H1 (cell line): ENCODE measurements around the gene ABCA6. TPM values are rescaled to one million over a fixed set of nuclear protein-coding genes. Genes with fewer than 3 reads are reported as not detected.

Experiments
- CTCF ChIA-PET: fragments of 300-600 bp; sonication (Branson Sonifier 250); formaldehyde crosslinking; loops from one replicate; lab custom pipeline; 2021; ENCODE audit not compliant: partially characterized antibody; lab: Charles Lee
- POLR2A ChIA-PET: fragments of 300-600 bp; sonication (Branson Sonifier 250); formaldehyde crosslinking; loops from one replicate; lab custom pipeline; 2021; ENCODE audit warnings: inconsistent platforms; ENCODE audit not compliant: partially characterized antibody; lab: Charles Lee
- DNase-seq, 2 experiments: peaks; one replicate each; pipeline versions ENCODE4 v3.0.0 to v3.0.0-alpha.2; 2010 to 2022; ENCODE audit warnings: low spot score in 2 of 2, low read depth in 1 of 2, mixed read lengths in 1 of 2
- FAIRE-seq: peaks from 2 replicates; lab custom pipeline; 2011; peaks lifted over from hg19 to GRCh38; lab: Jason Lieb, UNC
- H2AFZ ChIP-seq: 2 replicates; pipeline ENCODE4 v1.8.1; 2012; ENCODE audit warnings: low read length, inconsistent platforms
- H2AK5ac ChIP-seq: 2 replicates; pipeline ENCODE4 v1.6.1; 2013; ENCODE audit warnings: low read depth, low read length
- H2BK120ac ChIP-seq: replicated peaks from 2 replicates; pipeline ENCODE3; 2013; ENCODE audit warnings: low read depth, low read length, inconsistent platforms
- H2BK12ac ChIP-seq: 2 replicates; pipeline ENCODE4 v1.6.1; 2013; ENCODE audit warnings: low read depth, low read length
- H2BK15ac ChIP-seq: 2 replicates; pipeline ENCODE4 v1.6.1; 2013; ENCODE audit warnings: low read length
- H2BK20ac ChIP-seq: 2 replicates; pipeline ENCODE4 v1.6.1; 2013; ENCODE audit warnings: low read length
- H2BK5ac ChIP-seq: 2 replicates; pipeline ENCODE4 v1.6.1; 2013; ENCODE audit warnings: low read depth, low read length
- H3K14ac ChIP-seq: 2 replicates; pipeline ENCODE4 v1.6.1; 2013; ENCODE audit warnings: inconsistent platforms; ENCODE audit not compliant: insufficient read length
- H3K18ac ChIP-seq: 2 replicates; pipeline ENCODE4 v1.6.1; 2013; ENCODE audit warnings: low read length; ENCODE audit errors: extremely low read depth
- H3K23ac ChIP-seq: 2 replicates; pipeline ENCODE4 v1.6.1; 2013; ENCODE audit warnings: inconsistent platforms; ENCODE audit not compliant: insufficient read length
- H3K23me2 ChIP-seq: 2 replicates; pipeline ENCODE4 v1.6.1; 2013; ENCODE audit warnings: low read depth, low read length
- H3K27ac ChIP-seq: 2 replicates; pipeline ENCODE4 v1.6.1; 2011; ENCODE audit warnings: low read depth, low read length, inconsistent platforms
- H3K27me3 ChIP-seq, 4 experiments: replicated peaks in 1 of 4; 1 replicate in 1 of 4; 2 replicates in 3 of 4; pipeline versions ENCODE4 v1.6.1 to v1.8.1; 2011 to 2013; ENCODE audit warnings: low read length in 3 of 4, mild to moderate bottlenecking in 3 of 4, inconsistent platforms in 2 of 4, mixed read lengths in 2 of 4, moderate library complexity in 1 of 4; ENCODE audit not compliant: control insufficient read depth in 3 of 4, insufficient read depth in 3 of 4; ENCODE audit errors: extremely low read depth in 1 of 4
- H3K36me3 ChIP-seq, 4 experiments: 2 replicates each; pipeline versions ENCODE4 v1.6.1 to v1.8.1; 2011 to 2013; ENCODE audit warnings: mild to moderate bottlenecking in 4 of 4, low read length in 3 of 4, moderate library complexity in 2 of 4, control low read depth in 1 of 4, inconsistent platforms in 1 of 4; ENCODE audit not compliant: insufficient read depth in 4 of 4, control insufficient read depth in 2 of 4
- H3K4ac ChIP-seq: replicated peaks from 2 replicates; pipeline ENCODE3; 2013; ENCODE audit warnings: low read length, low read depth, mixed read lengths, inconsistent platforms; ENCODE audit not compliant: insufficient read length
- H3K4me1 ChIP-seq, 4 experiments: replicated peaks in 1 of 4; 1 replicate in 1 of 4; 2 replicates in 3 of 4; pipeline versions ENCODE4 v1.6.1 to v1.8.1; 2011 to 2013; ENCODE audit warnings: low read length in 3 of 4, inconsistent platforms in 2 of 4, mixed read lengths in 1 of 4; ENCODE audit not compliant: insufficient read depth in 4 of 4, control insufficient read depth in 3 of 4
- H3K4me2 ChIP-seq, 2 experiments: 2 replicates each; pipeline versions ENCODE4 v1.6.1 to v1.8.1; 2011 to 2013; ENCODE audit warnings: low read depth in 2 of 2, low read length in 2 of 2, control low read depth in 1 of 2, inconsistent platforms in 1 of 2, mild to moderate bottlenecking in 1 of 2; ENCODE audit not compliant: insufficient read depth in 1 of 2
- H3K4me3 ChIP-seq, 4 experiments: fragments of 200-600, 300-600 bp in 1 of 4; sonication (generic), shearing (Covaris generic), sonication (Bioruptor Twin) in 1 of 4; 2 replicates each; pipeline versions ENCODE4 v1.5.1 to v1.8.1; 2011 to 2016; ENCODE audit warnings: low read length in 4 of 4, low read depth in 3 of 4, control low read depth in 2 of 4, inconsistent platforms in 2 of 4, mild to moderate bottlenecking in 2 of 4, mixed read lengths in 1 of 4, moderate library complexity in 1 of 4; ENCODE audit not compliant: insufficient read depth in 2 of 4; ENCODE audit errors: extremely low read depth in 1 of 4
- H3K56ac ChIP-seq: replicated peaks from 2 replicates; pipeline ENCODE3; 2013; ENCODE audit warnings: low read depth, mild to moderate bottlenecking, mixed read lengths, low read length, inconsistent platforms; ENCODE audit not compliant: insufficient read length
- H3K79me1 ChIP-seq: 2 replicates; pipeline ENCODE4 v1.6.1; 2013; ENCODE audit warnings: low read depth, low read length, control low read depth
- H3K79me2 ChIP-seq, 2 experiments: 2 replicates each; pipeline versions ENCODE4 v1.6.1 to v1.8.1; 2012 to 2013; ENCODE audit warnings: low read length in 2 of 2, mild to moderate bottlenecking in 2 of 2, inconsistent platforms in 1 of 2; ENCODE audit not compliant: insufficient read depth in 2 of 2, control insufficient read depth in 1 of 2
- H3K9ac ChIP-seq, 4 experiments: replicated peaks in 1 of 4; 1 replicate in 1 of 4; 2 replicates in 3 of 4; pipeline versions ENCODE4 v1.6.1 to v1.8.1; 2011 to 2013; ENCODE audit warnings: low read depth in 3 of 4, low read length in 3 of 4, control low read depth in 2 of 4, mild to moderate bottlenecking in 2 of 4, moderate library complexity in 2 of 4, inconsistent platforms in 1 of 4; ENCODE audit errors: extremely low read depth in 1 of 4
- H3K9me3 ChIP-seq, 2 experiments: 2 replicates each; pipeline versions ENCODE4 v1.6.1 to v1.8.1; 2012 to 2013; ENCODE audit warnings: mild to moderate bottlenecking in 2 of 2, moderate library complexity in 2 of 2, control low read depth in 1 of 2, inconsistent platforms in 1 of 2, low read depth in 1 of 2, low read length in 1 of 2, mixed read lengths in 1 of 2; ENCODE audit not compliant: insufficient read depth in 2 of 2
- H4K20me1 ChIP-seq, 2 experiments: replicated peaks in 1 of 2; 2 replicates each; pipeline versions ENCODE3 to v1.8.1; 2011 to 2013; ENCODE audit warnings: inconsistent platforms in 2 of 2, low read length in 2 of 2, mild to moderate bottlenecking in 1 of 2; ENCODE audit not compliant: insufficient read depth in 2 of 2, control insufficient read depth in 1 of 2
- H4K5ac ChIP-seq: 2 replicates; pipeline ENCODE4 v1.6.1; 2013; ENCODE audit warnings: low read length, low read depth, mixed read lengths, inconsistent platforms; ENCODE audit not compliant: insufficient read length
- H4K8ac ChIP-seq: 2 replicates; pipeline ENCODE4 v1.8.0; 2013; ENCODE audit warnings: mild to moderate bottlenecking, moderate library complexity, low read length, inconsistent platforms; ENCODE audit not compliant: insufficient read depth; ENCODE audit errors: extremely low read depth
- H4K91ac ChIP-seq: replicated peaks from 2 replicates; pipeline ENCODE3; 2013; ENCODE audit warnings: low read length, mixed read lengths, inconsistent platforms; ENCODE audit not compliant: insufficient read length
- CHD1 ChIP-seq: IDR thresholded peaks from 2 replicates; pipeline ENCODE4 v1.6.1; 2012; ENCODE audit warnings: low read depth, low read length, improper control_type of control experiment
- JUN ChIP-seq: IDR thresholded peaks from 2 replicates; pipeline ENCODE4 v1.6.1; 2011; ENCODE audit warnings: low read depth, mild to moderate bottlenecking, improper control_type of control experiment, low read length
- WGBS, 2 experiments: shearing (Covaris generic) in 1 of 2; methylation state at CpG; one replicate each; pipeline versions ENCODE4 v1.1.6 to v1.1.7; 2013 to 2015; ENCODE audit warnings: low lambda C conversion rate in 2 of 2, mixed read lengths in 2 of 2, inconsistent platforms in 1 of 2, low coverage in 1 of 2, missing lambda C conversion rate in 1 of 2; ENCODE audit not compliant: insufficient replicate concordance in 2 of 2, insufficient coverage in 1 of 2, insufficient read length in 1 of 2; ENCODE audit errors: extremely low coverage in 1 of 2, missing lambda C conversion rate in 1 of 2; 5-methylcytosine and 5-hydroxymethylcytosine counted together
- polyA plus RNA-seq, 7 experiments: library from polyadenylated mRNA; depleted of rRNA in 3 of 7; stranded (reverse) in 5 of 7; unstranded in 2 of 7; fragments of >200 nt in 5 of 7; fragments of 200-250 nt in 2 of 7; gene quantifications; 1 replicate in 5 of 7; 2 replicates in 1 of 7; 4 replicates in 1 of 7; pipeline versions ENCODE4 v1.2.1 to v1.2.3, GENCODE V29; 2011 to 2013; ENCODE audit warnings: missing spikeins in 2 of 7, mixed read lengths in 2 of 7
- total RNA-seq: library from RNA; stranded (reverse); fragmentation: NEBNext Ultra II Directional; extraction: Animal tissue kit (Norgen Biotek cat#: 25700); gene quantifications from 2 replicates; pipeline ENCODE4 v1.2.1, GENCODE V29; 2021

Gene ABCA6
- total and polyA plus RNA-seq, 2 of the 8 experiments (the other 6 are each of a cell fraction or from before 2014, with no cell fraction given), result not detected

- no peak overlapping the region for H2BK120ac ChIP-seq
- no peak overlapping the region for H4K91ac ChIP-seq
- H4K5ac ChIP-seq, result no peak overlapping the region
- H3K79me1 ChIP-seq, result no peaks in the 10 kb centered on the region
- no peak overlapping the region for H2BK5ac ChIP-seq
- H2BK12ac ChIP-seq, result no peak overlapping the region
- no peak overlapping the region for H3K27ac ChIP-seq
- DNase-seq (no peak), FAIRE-seq (no peak)
- no peak for TF ChIP-seq JUN
- TF ChIP-seq CHD1, result no peak
- H2BK15ac ChIP-seq, result no peak overlapping the region
- H3K4ac ChIP-seq, result no peak overlapping the region
- no peak overlapping the region for H3K18ac ChIP-seq
- CTCF ChIA-PET, result interaction anchor here (0.6 to 0.8 kb wide), 2 partner anchors 50 to 358 kb away, joined by 3 to 4 read pairs; no protein-coding TSS in a partner anchor
- no peak overlapping the region for H2AFZ ChIP-seq
- POLR2A ChIA-PET, result no interaction called here
- H3K79me2 ChIP-seq, result no peaks in the 10 kb centered on the region
- H3K9me3 ChIP-seq, result no peaks in the 10 kb centered on the region; a peak in 1 of 4 replicates
- no peak overlapping the region for H3K23ac ChIP-seq
- WGBS, 2 experiments, result 83% methylated on average over 3 of the region's 3 CpGs; no CpG with 5 or more reads in 1 of the 2 experiments
- H3K14ac ChIP-seq, result no peak overlapping the region
- H2BK20ac ChIP-seq, result no peak overlapping the region
- H3K4me2 ChIP-seq, result no peak overlapping the region
- H3K36me3 ChIP-seq, result no peaks in the 10 kb centered on the region; a peak in 1 of 8 replicates
- H3K27me3 ChIP-seq, result no peaks in the 10 kb centered on the region
- H3K23me2 ChIP-seq, result no peaks in the 10 kb centered on the region
- H3K9ac ChIP-seq, result no peak overlapping the region
- no peaks in the 10 kb centered on the region for H4K20me1 ChIP-seq
- H3K56ac ChIP-seq, result no peak overlapping the region
- H3K4me3 ChIP-seq, result no peak overlapping the region
- H4K8ac ChIP-seq, result no peak overlapping the region
- H3K4me1 ChIP-seq, result no peaks in the 10 kb centered on the region
- no peak overlapping the region for H2AK5ac ChIP-seq
These were observed 7.6 kb downstream of the ABCA6 start for GRCh38 chr17:69134112-69134511.
